ES-I3 (cell line): Measurements from ENCODE around the gene YAP1.

ENCODE experiments used
- H3K36me3 ChIP-seq: 2 replicates; pipeline ENCODE4 v1.6.1; 2013; ENCODE audit warnings: mild to moderate bottlenecking, low read length, control low read depth, moderate library complexity; ENCODE audit not compliant: insufficient read depth
- H3K4me1 ChIP-seq: 2 replicates; pipeline ENCODE4 v1.6.1; 2013; ENCODE audit warnings: mild to moderate bottlenecking, control low read depth, low read length; ENCODE audit not compliant: insufficient read depth
- H3K9ac ChIP-seq: 2 replicates; pipeline ENCODE4 v1.6.1; 2013; ENCODE audit warnings: low read depth, mild to moderate bottlenecking, low read length, moderate library complexity
- H3K9me3 ChIP-seq: 2 replicates; pipeline ENCODE4 v1.6.1; 2013; ENCODE audit warnings: mild to moderate bottlenecking, low read length, moderate library complexity; ENCODE audit not compliant: control insufficient read depth, insufficient read depth

Gene YAP1

DNA sequence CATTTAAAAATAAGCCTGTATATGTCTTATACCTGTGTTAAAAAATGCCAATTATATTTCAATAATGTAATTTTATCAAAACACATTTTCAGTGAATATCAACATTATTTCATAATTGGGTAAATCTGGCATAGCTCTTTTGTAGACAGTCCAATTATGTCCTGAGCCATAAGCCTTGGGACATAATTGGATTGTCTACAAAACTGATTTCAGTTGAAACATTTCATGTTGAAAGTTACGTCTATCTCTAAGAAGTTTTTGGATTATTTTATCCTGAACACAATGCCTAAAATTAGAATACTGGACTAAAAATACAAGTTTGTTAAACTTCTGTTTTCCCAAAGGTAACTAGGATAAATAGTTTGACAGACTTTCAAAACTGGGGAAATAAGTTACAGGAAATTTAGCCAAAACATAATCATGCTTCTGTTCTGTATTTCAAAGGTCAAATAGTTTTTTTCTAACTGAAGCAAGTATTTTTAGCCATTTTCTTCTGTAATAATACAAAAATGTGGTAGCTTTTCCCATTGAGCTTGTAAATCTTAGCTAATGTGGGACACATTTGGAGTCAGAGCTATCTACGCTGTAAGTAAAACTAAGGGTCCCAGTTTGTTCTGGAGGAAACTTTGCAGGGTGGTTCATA lies 106.3 kb downstream of the YAP1 start:
- no peaks in the 10 kb centered on the region for H3K4me1 ChIP-seq
- no peaks in the 10 kb centered on the region for H3K36me3 ChIP-seq

DNA sequence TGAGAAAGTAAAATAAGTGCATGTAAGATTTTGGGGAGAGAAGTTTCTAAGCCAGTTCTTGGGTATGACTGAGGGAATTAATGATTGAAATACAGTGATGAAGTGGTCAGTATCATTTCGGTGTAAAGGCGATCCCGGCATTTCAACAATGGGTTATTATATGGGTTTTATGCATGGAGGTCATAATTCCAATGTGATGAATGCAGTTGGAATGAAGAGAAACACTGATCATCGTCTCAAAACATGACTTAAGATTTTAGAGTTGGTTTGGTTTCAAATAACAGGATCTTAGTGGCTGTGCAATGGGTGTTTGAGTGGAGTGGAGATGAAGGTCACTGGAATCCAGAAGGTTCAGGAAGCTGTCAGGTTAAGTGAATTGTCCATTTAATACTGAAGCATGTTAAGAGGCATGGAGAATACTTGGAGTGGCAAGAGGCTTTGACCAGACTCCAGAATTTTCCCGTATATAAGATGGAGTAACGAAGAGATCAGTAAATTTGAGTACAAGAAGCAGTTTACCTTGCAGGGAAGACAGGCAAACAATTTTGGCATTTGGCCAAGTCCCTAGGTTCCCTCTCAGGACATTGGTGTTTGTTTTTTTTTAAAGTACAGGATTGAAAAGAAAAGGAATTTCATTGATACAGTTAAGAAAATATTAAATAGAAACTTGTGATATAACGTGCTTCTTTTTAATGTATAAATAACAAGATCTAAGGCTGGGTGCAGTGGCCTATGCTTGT lies 110.7 kb downstream of the YAP1 start:
- H3K9me3 ChIP-seq: no peaks in the 10 kb centered on the region
- no peaks in the 10 kb centered on the region for H3K36me3 ChIP-seq
- H3K9ac ChIP-seq: no peak overlapping the region
- peaks cover 4% of the 10 kb centered on the region; the same call in 1 of the 2 replicates for H3K4me1 ChIP-seq

More for the DNA sequence above, 106.3 kb downstream of the YAP1 start:
- Histone ChIP-seq H3K9me3 (no peaks in the 10 kb centered on the region), H3K9ac (no peak overlapping the region)

DNA sequence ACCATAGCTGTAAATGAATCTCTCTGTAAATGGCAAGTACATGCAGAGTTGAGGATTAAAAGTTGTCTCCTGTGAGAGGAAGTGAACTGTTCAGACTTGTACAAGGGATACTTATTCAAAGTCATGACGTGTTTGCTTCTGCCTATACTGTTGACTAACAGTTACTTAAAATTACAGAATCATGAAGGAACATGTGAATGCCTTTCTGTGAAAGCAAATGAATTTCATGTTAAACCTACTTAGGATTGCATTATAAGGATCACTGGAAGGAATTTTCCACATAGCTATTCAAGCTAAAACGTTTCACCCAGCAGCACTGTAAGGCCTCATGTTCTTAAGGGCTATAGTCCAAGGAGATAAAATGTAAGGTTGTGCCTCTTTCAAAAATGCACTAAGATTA lies 113.6 kb downstream of the YAP1 start:
- Histone ChIP-seq H3K36me3 (0 out of 2 replicates have a peak, but pooled peaks cover 2% of the 10 kb centered on the region), H3K9ac (no peak overlapping the region), H3K4me1 (peaks cover 14% of the 10 kb centered on the region), H3K9me3 (no peaks in the 10 kb centered on the region)

DNA sequence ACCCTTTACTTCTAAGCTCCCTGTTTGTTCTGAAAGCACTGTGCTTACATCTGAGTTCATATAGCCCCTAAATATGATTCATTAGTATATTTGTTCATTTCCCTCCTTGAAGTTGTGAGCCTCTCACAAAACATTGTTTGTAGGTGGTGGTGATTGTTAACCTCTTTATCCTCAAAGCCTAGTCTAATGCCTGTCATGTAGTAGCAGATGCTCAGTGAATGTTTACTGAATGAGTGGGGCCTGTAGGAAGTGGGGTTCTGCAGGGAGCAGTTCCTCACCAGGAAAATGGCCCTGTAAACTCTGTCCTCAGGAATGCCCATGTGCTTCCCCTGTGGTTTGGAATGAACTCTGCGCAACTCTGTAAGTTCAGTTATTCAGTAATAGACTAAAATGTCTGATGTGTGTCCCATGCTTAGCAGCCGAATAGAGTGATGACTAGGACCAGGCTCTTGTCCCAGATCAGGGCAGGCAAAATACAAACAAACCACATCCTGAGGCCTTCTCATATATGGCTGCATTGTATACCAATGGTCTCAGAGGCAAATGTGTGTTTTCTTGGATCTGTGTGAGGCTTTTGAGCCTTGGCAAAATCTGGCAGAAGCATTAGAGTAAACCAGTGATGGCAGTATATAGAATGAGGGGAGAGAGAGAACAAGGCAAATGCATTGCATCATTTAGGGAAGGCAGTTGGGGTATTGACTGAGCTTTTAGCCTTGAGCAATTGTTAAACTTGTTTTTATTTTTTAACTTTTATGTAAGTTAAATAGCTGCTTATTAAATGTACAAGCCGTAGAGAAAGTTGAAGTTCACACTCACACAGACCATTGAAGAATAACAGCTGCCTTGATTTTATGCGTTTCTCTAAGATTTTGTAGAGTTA lies 115.7 kb downstream of the YAP1 start:
- peaks cover 14% of the 10 kb centered on the region for H3K4me1 ChIP-seq
- H3K9ac ChIP-seq: no peak overlapping the region
- H3K36me3 ChIP-seq: peaks cover 2% of the 10 kb centered on the region; the same call in 1 of the 2 replicates
- H3K9me3 ChIP-seq: no peaks in the 10 kb centered on the region

DNA sequence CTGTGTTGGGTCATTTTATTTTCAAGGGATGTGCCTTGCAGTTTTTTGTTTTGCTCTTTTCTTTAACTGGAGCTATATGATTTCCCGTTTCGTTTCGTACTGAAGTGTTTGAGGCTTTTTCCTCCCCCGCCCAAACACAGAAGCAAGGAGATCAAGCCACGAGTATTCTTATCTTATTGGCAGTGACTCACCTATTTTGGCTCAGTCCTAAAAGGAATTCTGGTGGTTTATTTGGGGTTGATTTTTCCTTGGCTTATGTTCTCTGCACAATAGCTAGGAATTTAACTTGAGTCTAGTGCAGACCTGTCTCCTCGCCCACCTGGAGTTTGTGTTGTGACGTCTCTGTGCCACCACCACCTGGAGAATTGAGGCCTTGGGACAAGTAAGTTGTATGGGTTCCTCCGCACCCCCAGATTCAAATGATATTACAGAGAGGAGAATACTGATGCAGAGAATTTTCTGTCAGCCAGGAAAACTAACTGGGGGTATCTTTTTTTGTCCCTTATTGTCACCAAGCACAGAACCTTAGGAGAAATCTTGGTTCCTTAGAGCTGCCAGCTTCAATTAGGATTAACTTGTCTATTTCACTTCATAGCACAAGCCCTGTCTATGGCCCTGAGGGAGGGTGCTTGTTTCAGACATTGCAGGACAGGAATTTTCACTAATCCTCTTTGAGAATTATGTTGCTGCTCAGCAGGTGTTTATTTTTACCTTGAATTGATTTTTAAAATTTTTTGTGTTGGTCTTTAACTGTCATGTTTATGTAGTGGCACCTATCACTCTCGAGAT lies 116.6 kb downstream of the YAP1 start:
- H3K9me3 ChIP-seq: no peaks in the 10 kb centered on the region
- peaks cover 2% of the 10 kb centered on the region; the same call in 1 of the 2 replicates for H3K36me3 ChIP-seq
- H3K4me1 ChIP-seq: peaks cover 14% of the 10 kb centered on the region
- no peak overlapping the region for H3K9ac ChIP-seq

DNA sequence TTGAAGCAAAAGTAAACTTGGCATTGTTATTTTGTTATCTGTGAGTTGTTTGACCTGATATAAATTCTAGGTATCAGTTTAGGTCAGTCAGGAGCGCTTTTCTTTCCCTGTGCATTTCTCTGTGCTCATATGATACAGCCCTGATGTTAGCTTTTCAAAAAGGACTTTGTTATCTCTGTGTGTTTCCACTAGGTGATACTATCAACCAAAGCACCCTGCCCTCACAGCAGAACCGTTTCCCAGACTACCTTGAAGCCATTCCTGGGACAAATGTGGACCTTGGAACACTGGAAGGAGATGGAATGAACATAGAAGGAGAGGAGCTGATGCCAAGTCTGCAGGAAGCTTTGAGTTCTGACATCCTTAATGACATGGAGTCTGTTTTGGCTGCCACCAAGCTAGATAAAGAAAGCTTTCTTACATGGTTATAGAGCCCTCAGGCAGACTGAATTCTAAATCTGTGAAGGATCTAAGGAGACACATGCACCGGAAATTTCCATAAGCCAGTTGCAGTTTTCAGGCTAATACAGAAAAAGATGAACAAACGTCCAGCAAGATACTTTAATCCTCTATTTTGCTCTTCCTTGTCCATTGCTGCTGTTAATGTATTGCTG lies 119.4 kb downstream of the YAP1 start:
- no peak overlapping the region for H3K9ac ChIP-seq
- peaks cover 2% of the 10 kb centered on the region; the same call in 1 of the 2 replicates for H3K36me3 ChIP-seq
- peaks cover 16% of the 10 kb centered on the region for H3K4me1 ChIP-seq
- H3K9me3 ChIP-seq: no peaks in the 10 kb centered on the region

DNA sequence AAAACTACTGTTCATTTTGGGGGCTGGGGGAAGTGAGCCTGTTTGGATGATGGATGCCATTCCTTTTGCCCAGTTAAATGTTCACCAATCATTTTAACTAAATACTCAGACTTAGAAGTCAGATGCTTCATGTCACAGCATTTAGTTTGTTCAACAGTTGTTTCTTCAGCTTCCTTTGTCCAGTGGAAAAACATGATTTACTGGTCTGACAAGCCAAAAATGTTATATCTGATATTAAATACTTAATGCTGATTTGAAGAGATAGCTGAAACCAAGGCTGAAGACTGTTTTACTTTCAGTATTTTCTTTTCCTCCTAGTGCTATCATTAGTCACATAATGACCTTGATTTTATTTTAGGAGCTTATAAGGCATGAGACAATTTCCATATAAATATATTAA lies 119.9 kb downstream of the YAP1 start:
- Histone ChIP-seq H3K9me3 (no peaks in the 10 kb centered on the region), H3K4me1 (peaks cover 22% of the 10 kb centered on the region), H3K36me3 (peaks cover 2% of the 10 kb centered on the region; the same call in 1 of the 2 replicates), H3K9ac (no peak overlapping the region)

DNA sequence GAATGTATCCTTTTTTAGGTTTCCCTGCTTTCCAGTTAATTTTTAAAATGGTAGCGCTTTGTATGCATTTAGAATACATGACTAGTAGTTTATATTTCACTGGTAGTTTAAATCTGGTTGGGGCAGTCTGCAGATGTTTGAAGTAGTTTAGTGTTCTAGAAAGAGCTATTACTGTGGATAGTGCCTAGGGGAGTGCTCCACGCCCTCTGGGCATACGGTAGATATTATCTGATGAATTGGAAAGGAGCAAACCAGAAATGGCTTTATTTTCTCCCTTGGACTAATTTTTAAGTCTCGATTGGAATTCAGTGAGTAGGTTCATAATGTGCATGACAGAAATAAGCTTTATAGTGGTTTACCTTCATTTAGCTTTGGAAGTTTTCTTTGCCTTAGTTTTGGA lies 120.7 kb downstream of the YAP1 start:
- Histone ChIP-seq H3K4me1 (peaks cover 22% of the 10 kb centered on the region), H3K36me3 (peaks cover 2% of the 10 kb centered on the region; the same call in 1 of the 2 replicates), H3K9ac (no peak overlapping the region), H3K9me3 (no peaks in the 10 kb centered on the region)

DNA sequence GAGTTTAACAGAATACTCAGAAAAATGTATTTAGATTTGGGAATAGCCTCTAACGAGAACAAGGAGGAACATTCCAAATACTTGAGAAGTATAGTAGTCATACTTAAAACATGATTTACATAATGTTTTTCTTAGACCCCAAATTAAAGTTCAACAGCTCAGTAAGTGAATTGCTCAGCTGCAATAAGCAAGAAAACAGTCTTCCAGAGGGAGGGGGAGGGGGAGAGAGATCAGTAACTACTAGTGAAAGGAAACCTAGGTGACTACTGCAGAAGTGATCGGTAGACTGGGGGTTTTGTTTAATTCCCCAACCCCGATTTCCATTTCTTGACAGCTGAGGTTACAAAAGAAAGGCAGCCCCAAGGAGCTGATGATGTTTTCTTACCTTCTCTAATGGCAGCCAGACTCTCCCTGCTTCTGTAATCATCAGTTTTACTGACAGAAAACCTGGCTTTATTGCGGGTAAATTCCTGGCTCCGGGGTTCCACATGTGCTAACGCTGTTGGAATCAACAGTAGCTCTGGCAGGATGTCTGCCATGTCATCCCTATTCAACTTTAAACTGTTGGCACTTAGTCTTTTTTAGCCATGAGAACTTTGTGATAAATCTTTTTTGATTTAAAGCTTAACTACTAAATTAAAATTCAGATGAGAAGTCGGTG lies 124.7 kb downstream of the YAP1 start:
- H3K4me1 ChIP-seq: peaks cover 12% of the 10 kb centered on the region
- no peaks in the 10 kb centered on the region for H3K9me3 ChIP-seq
- H3K9ac ChIP-seq: no peak overlapping the region
- no peaks in the 10 kb centered on the region; the same call in 1 of the 2 replicates for H3K36me3 ChIP-seq

DNA sequence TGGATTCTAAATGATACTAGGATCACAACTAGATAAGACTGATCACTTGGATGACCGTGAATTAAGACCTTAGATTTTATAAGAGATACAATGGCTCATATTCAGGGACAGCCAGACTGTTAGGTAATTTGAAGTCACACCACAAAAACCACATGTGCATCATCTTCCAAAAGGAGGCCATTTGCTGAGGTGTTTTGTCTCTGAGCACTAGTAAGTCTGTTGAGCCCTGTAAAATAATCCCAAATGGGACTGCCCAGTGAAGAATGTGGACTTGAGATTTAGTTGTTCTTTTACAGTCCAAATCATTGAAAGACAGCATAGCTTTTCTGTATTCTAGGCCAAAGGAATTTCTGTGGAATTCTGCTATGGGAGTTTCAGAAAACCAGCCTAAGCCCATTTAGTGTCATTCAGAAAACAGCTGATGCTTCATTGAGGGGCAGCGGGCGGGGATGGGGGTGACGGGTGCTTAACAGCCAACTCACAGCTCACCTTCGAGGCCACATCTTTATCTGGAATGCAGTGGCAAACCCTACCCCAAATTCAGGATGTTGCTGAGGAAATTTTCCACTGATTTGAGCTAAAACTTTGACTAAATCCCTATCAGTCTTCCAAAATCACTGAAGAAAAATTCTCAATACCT lies 127.0 kb downstream of the YAP1 start:
- Histone ChIP-seq H3K9me3 (no peaks in the 10 kb centered on the region), H3K36me3 (no peaks in the 10 kb centered on the region), H3K4me1 (peaks cover 16% of the 10 kb centered on the region), H3K9ac (no peak overlapping the region)

DNA sequence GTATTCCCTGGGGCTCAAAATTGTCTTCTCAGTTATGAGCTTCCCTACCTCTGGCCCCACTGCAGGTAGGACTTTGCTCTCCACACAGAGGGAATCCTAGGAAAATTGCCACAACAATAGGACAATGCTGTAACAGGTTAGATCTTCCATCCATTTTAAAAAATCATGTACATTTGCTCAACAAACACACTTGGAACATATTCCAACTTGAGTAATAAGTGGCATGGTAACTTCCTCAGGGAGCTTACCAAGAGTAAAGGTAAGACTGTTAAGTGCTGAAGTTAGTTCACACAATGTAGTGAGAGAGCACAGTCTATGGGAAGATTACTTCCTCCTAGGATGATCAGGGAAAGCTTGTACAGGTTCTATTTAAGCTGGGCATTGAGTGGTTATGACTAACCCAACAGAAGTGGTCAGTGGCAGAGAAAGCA lies 128.2 kb downstream of the YAP1 start:
- H3K36me3 ChIP-seq: no peaks in the 10 kb centered on the region
- H3K9ac ChIP-seq: no peak overlapping the region
- H3K9me3 ChIP-seq: no peaks in the 10 kb centered on the region
- peaks cover 16% of the 10 kb centered on the region for H3K4me1 ChIP-seq

DNA sequence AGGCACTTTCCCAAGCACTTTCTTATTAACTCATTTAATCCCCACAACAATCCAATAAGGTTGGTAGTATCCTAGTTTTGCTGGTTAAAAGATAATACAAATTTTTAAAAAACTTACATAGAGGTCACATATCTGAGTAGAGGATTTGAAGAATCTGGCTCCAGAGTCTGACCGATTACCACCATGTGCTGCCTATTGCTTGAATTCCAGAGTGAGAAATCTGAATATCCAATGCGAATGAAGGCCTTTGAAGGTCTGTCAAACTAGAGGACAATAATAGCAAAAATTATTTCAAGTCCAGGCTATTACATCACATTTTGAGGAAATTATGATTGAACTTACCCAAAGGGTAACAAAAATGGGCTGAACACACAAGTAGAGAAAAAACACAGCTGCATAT lies 129.2 kb downstream of the YAP1 start:
- H3K36me3 ChIP-seq: no peaks in the 10 kb centered on the region
- no peak overlapping the region for H3K9ac ChIP-seq
- peaks cover 15% of the 10 kb centered on the region for H3K4me1 ChIP-seq
- H3K9me3 ChIP-seq: no peaks in the 10 kb centered on the region

DNA sequence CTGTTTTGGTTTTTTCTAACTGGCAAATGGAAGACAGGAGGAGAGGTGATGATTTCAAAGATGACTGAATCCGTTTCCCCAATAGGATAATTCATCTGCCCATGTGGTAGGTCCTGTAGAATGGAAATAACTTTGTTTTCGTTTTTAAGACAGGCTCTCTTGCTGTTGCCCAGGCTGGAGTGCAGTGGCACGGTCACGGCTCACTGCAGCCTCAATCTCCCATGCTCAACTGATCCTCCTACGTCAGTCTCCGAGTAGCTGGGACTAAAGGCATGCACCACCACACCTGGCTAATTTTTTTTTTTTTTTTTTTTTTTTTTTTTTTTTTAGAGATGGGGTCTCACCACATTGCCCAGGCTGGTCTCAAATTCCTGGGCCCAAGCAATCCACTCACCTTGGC lies 129.7 kb downstream of the YAP1 start:
- H3K4me1 ChIP-seq: peaks cover 10% of the 10 kb centered on the region

More for the DNA sequence above, 129.7 kb downstream of the YAP1 start:
- Histone ChIP-seq H3K9me3 (no peaks in the 10 kb centered on the region), H3K36me3 (no peaks in the 10 kb centered on the region), H3K9ac (no peak overlapping the region)
